ENCODE results near the gene TNFRSF8. TPM values are rescaled to one million over a fixed set of nuclear protein-coding genes. Genes with fewer than 3 reads are reported as not detected.

TNFRSF8 gene
- total and polyA plus RNA-seq, 9 of the 15 experiments (the other 6 are each of a cell fraction or from before 2014, with no cell fraction given) = 3.5 to 38.4 (median 17.1) TPM

- TF ChIP-seq PREB (CRISPR knock-in tag; IDR thresholded peaks at IDR 0.05) = no peak
- peak; percentile 87 for TF ChIP-seq MAFG (tag; conservative IDR thresholded peaks at IDR 0.05)
- TF ChIP-seq DACH1 (IDR thresholded peaks at IDR 0.05; ENCODE audit: partially characterized antibody) = no peak
- peak in 1 of 2 experiments; percentile 33; a peak in 1 of 3 replicates for TF ChIP-seq CBX3 (IDR thresholded peaks at IDR 0.05; ENCODE audit: borderline replicate concordance in 1 of 2, low read length in 2 of 2)
- TF ChIP-seq TCF7L2 (IDR thresholded peaks at IDR 0.05; ENCODE audit: low read depth, low read length) = no peak
- peak; percentile 91 for TF ChIP-seq C11orf30 (IDR thresholded peaks at IDR 0.05; ENCODE audit: low read depth)
- peak; percentile 76 for TF ChIP-seq CHD4 (IDR thresholded peaks at IDR 0.05; ENCODE audit: insufficient read depth, insufficient replicate concordance, low read depth, low read length, poor library complexity, severe bottlenecking)
- 0 out of 2 replicates have a peak, but pooled peaks have one; percentile 37 for TF ChIP-seq PTBP1 (IDR thresholded peaks at IDR 0.05; ENCODE audit: low read depth, low read length)
- no peak for TF ChIP-seq RFX7 (CRISPR knock-in tag; IDR thresholded peaks at IDR 0.05)
- TF ChIP-seq CUX1 (CRISPR knock-in tag; IDR thresholded peaks at IDR 0.05) = no peak
- no peak for TF ChIP-seq ATF6 (CRISPR knock-in tag; IDR thresholded peaks at IDR 0.05)
- TF ChIP-seq XRCC3 (IDR thresholded peaks at IDR 0.05) = no peak
- TF ChIP-seq BRD9 (IDR thresholded peaks at IDR 0.05; ENCODE audit: low read depth, partially characterized antibody) = peak; percentile 88
- TF ChIP-seq USF1 (CRISPR knock-in tag; IDR thresholded peaks at IDR 0.05) = no peak
- no peak for TF ChIP-seq ZC3H8 (IDR thresholded peaks at IDR 0.05)
- TF ChIP-seq RCOR1 (IDR thresholded peaks at IDR 0.05; ENCODE audit: borderline replicate concordance in 1 of 2, low read depth in 2 of 2, low read length in 2 of 2) = peak; percentile 12 to 20; a peak in 1 of 4 replicates
- no peak for TF ChIP-seq GTF2A2 (tag; IDR thresholded peaks at IDR 0.05)
Observed at GRCh38 chr1:12057940-12058687, 5.0 kb upstream of the TNFRSF8 start (continued).
